HepG2 (cell line): ENCODE results near the gene XRCC5. TPM values are rescaled to one million over a fixed set of nuclear protein-coding genes. Genes with fewer than 3 reads are reported as not detected.
A peak's percentile ranks its signal among the peaks of the same experiment; 100 is the strongest.

Experiments used
- ATAC-seq: fragments of 200-7000 bp; cut with Tn5 transposase; 3 replicates; pipeline ENCODE4 v1.9.1; 2020; ENCODE audit warnings: mild to moderate bottlenecking, moderate library complexity
- BruUV-seq: library from RNA; stranded (reverse); fragments of 400-500 nt; replicated peaks from 2 replicates; lab custom pipeline; 2021; lab: Mats Ljungman, UMichigan
- CTCF ChIA-PET: fragments of 300-600 bp; formaldehyde crosslinking; extraction: SDS; loops from one replicate; lab custom pipeline; 2021; ENCODE audit warnings: low total read pairs, inconsistent platforms, low intra/inter-chr PET ratio; lab: Yijun Ruan, JAX
- POLR2A ChIA-PET: fragments of 350-600 bp; sonication (Branson Sonifier 250); formaldehyde crosslinking; loops from one replicate; lab custom pipeline; 2020; ENCODE audit warnings: antibody characterized with exemption, inconsistent platforms; lab: Yijun Ruan, JAX
- DNase-seq: peaks from one replicate; pipeline ENCODE4 v3.0.0-alpha.2; 2015; ENCODE audit warnings: low spot score
- FAIRE-seq: peaks from 3 replicates; lab custom pipeline; 2011; peaks lifted over from hg19 to GRCh38; lab: Jason Lieb, UNC
- H2AFZ ChIP-seq: one replicate; pipeline ENCODE4 v1.6.1; 2011; ENCODE audit warnings: low read length, inconsistent platforms
- H3K27ac ChIP-seq: fragments of 300-600 bp; 3 replicates; pipeline ENCODE4 v1.8.0; 2011; ENCODE audit warnings: mixed run types, mild to moderate bottlenecking, mixed read lengths, low read length, inconsistent platforms; ENCODE audit not compliant: insufficient read depth; ENCODE audit errors: extremely low read length
- H3K27me3 ChIP-seq, 2 experiments: fragments of 200-600 bp in 1 of 2; 2 replicates in 1 of 2; 3 replicates in 1 of 2; pipeline versions ENCODE4 v1.6.0 to v1.8.0; 2011; ENCODE audit warnings: low read length in 2 of 2, mild to moderate bottlenecking in 2 of 2, moderate library complexity in 2 of 2, inconsistent platforms in 1 of 2; ENCODE audit not compliant: insufficient read depth in 2 of 2, control insufficient read depth in 1 of 2
- H3K36me3 ChIP-seq, 2 experiments: fragments of 200-600 bp in 1 of 2; replicated peaks in 1 of 2; 2 replicates in 1 of 2; 3 replicates in 1 of 2; pipeline versions ENCODE4 v1.5.1 to v1.8.0; 2011; ENCODE audit warnings: low read length in 2 of 2, inconsistent platforms in 1 of 2; ENCODE audit not compliant: insufficient read depth in 2 of 2, control insufficient read depth in 1 of 2
- H3K4me1 ChIP-seq: 2 replicates; pipeline ENCODE4 v1.5.1; 2012; ENCODE audit warnings: low read length, inconsistent platforms; ENCODE audit not compliant: insufficient read depth
- H3K4me2 ChIP-seq: 2 replicates; pipeline ENCODE4 v1.6.0; 2011; ENCODE audit warnings: low read depth, low read length, inconsistent platforms
- H3K4me3 ChIP-seq, 3 experiments: fragments of 200-600 bp in 1 of 3; sonication (generic), shearing (Covaris generic) in 1 of 3; replicated peaks in 1 of 3; 2 replicates each; pipeline ENCODE4 v1.5.1; 2011 to 2016; ENCODE audit warnings: low read length in 3 of 3, inconsistent platforms in 2 of 3, low read depth in 2 of 3, mild to moderate bottlenecking in 2 of 3, control low read depth in 1 of 3, mixed read lengths in 1 of 3; ENCODE audit not compliant: insufficient read depth in 1 of 3
- H3K79me2 ChIP-seq: one replicate; pipeline ENCODE4 v1.6.1; 2011; ENCODE audit warnings: low read length, inconsistent platforms; ENCODE audit not compliant: insufficient read depth
- H3K9ac ChIP-seq: 2 replicates; pipeline ENCODE4 v1.6.0; 2011; ENCODE audit warnings: mild to moderate bottlenecking, low read depth, low read length, inconsistent platforms; ENCODE audit not compliant: insufficient read depth
- H3K9me3 ChIP-seq: 2 replicates; pipeline ENCODE4 v1.5.1; 2012; ENCODE audit warnings: mild to moderate bottlenecking, low read length
- H4K20me1 ChIP-seq: 2 replicates; pipeline ENCODE4 v1.6.0; 2011; ENCODE audit warnings: inconsistent platforms, mild to moderate bottlenecking, low read length, moderate library complexity; ENCODE audit not compliant: insufficient read depth
- HOXA3 ChIP-seq: sonication (generic); formaldehyde crosslinking; IDR thresholded peaks from 2 replicates; pipeline ENCODE4 v1.5.0; 2020; ENCODE audit warnings: missing genetic modification reagents
- NR0B2 ChIP-seq: sonication (generic); formaldehyde crosslinking; IDR thresholded peaks from 2 replicates; pipeline ENCODE4 v1.4.0; 2020; ENCODE audit warnings: mild to moderate bottlenecking, missing genetic modification reagents
- NR2F6 ChIP-seq, 2 experiments: IDR thresholded peaks; 2 replicates each; pipeline ENCODE4 v1.6.1; 2016; ENCODE audit warnings: antibody characterized with exemption in 1 of 2, mild to moderate bottlenecking in 1 of 2
- PHF5A ChIP-seq: IDR thresholded peaks from one replicate; pipeline ENCODE4 v1.6.1; 2018; ENCODE audit warnings: low read depth, missing genetic modification reagents; ENCODE audit not compliant: unreplicated experiment
- POLR2A ChIP-seq, 2 experiments: IDR thresholded peaks; 2 replicates each; pipeline ENCODE4 v1.6.1; 2011; ENCODE audit warnings: low read depth in 2 of 2, low read length in 2 of 2, mild to moderate bottlenecking in 1 of 2, moderate library complexity in 1 of 2; ENCODE audit not compliant: insufficient read depth in 1 of 2
- SALL2 ChIP-seq: sonication (generic); formaldehyde crosslinking; IDR thresholded peaks from 2 replicates; pipeline ENCODE4 v1.8.1; 2023; ENCODE audit warnings: mild to moderate bottlenecking, missing genetic modification reagents, inconsistent platforms
- ZNF550 ChIP-seq: sonication (generic); formaldehyde crosslinking; IDR thresholded peaks from 2 replicates; pipeline ENCODE4 v1.4.0; 2020; ENCODE audit warnings: mild to moderate bottlenecking, missing genetic modification reagents, borderline replicate concordance
- ZNF761 ChIP-seq: sonication (generic); formaldehyde crosslinking; conservative IDR thresholded peaks from 2 replicates; pipeline ENCODE4 v1.4.0; 2020; ENCODE audit warnings: mild to moderate bottlenecking, missing genetic modification reagents
- WGBS: methylation state at CpG from one replicate; pipeline ENCODE4 v1.1.6; 2017; ENCODE audit warnings: low lambda C conversion rate; 5-methylcytosine and 5-hydroxymethylcytosine counted together
- in situ Hi-C: cut with HindIII; loops from 2 replicates; pipeline ENCODE4 v1.10.0; 2017; ENCODE audit warnings: low pct_unique_long_range_greater_than_20kb; ENCODE audit not compliant: extremely low pct_ligation_motif_present
- intact Hi-C: fragments of 100-400 bp; cut with micrococcal nuclease; formaldehyde crosslinking; loops from one replicate; pipeline ENCODE4 v1.10.0; 2022; ENCODE audit not compliant: unreplicated experiment
- polyA plus RNA-seq, 8 experiments: library from polyadenylated mRNA; depleted of rRNA in 3 of 8; stranded (reverse) in 7 of 8; unstranded in 1 of 8; fragments of >200 nt; fragmentation: Illumina TruSeq in 4 of 8; extraction: Trizol in 4 of 8; gene quantifications; 2 replicates each; pipeline versions ENCODE4 v1.2.1 to v1.2.3, GENCODE V29; 2011 to 2016; ENCODE audit warnings: low read depth in 4 of 8, missing spikeins in 1 of 8, mixed read lengths in 1 of 8; ENCODE audit not compliant: insufficient read depth in 1 of 8
- total RNA-seq, 5 experiments: library from RNA; depleted of rRNA; stranded (reverse); fragments of >200 nt; fragmentation: Illumina TruSeq; extraction: Trizol; gene quantifications; 2 replicates each; pipeline ENCODE4 v1.2.3, GENCODE V29; 2016; ENCODE audit warnings: low read depth in 1 of 5
- TF ChIP-seq, protein P1 (sequence below): sonication (generic); formaldehyde crosslinking; IDR thresholded peaks from 2 replicates; pipeline ENCODE4; 2020; ENCODE audit warnings: missing genetic modification reagents, mild to moderate bottlenecking, borderline replicate concordance
- TF ChIP-seq, protein P2 (sequence below): sonication (generic); formaldehyde crosslinking; IDR thresholded peaks from 2 replicates; pipeline ENCODE4 v1.4.0; 2020; ENCODE audit warnings: missing genetic modification reagents
- TF ChIP-seq, protein P3 (sequence below): sonication (generic); formaldehyde crosslinking; IDR thresholded peaks from 2 replicates; pipeline ENCODE4 v1.9.0; 2021; ENCODE audit warnings: missing genetic modification reagents, borderline replicate concordance

The XRCC5 gene
- total and polyA plus RNA-seq, 2 of the 13 experiments (the other 11 are each of a cell fraction or from before 2014, with no cell fraction given): 264 to 454 TPM

DNA sequence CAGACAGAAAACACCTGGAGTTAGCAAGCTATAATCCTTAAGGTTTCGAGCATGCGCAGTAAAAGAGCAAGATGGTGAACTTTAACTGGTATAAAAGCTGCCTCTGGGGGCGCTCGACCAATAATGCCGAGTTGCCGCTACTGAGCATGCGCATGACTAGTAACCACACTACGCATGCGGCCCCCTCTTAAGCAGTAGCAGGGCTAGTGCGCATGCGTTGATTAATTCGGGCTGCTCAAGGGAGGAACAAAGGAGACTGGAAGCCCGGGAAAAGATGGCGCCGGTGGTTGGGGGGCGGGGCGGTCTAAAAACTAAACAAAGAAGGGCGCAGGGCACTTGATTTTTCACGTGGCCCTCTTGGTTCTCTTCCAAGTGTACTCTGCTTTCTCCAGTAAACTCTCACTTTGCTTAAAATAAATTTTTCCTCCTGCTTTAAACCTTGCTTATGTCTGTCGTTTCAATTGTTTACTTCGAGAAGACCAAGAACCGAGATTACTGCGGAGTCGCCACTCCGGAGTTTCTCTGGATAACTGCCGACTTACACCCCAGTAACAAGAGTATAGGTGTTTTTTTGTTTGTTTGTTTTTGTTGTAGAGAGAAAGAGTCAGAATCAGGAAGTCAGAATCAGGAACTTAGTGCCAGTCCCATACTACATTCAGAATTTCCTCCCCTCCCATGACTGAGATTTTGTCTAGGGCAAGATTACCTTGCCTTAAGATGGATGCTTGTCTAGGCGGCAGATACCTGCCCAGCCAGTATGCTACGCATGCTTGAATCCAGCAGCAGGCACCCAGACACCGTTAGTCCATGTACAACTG is 5.8 kb downstream of the XRCC5 start:
- peak overlapping the region; percentile 93 for H2AFZ ChIP-seq
- DNase-seq (peak; percentile 100), ATAC-seq (peak; percentile 90), FAIRE-seq (peak; percentile 76)
- H3K4me1 ChIP-seq: peaks cover 68% of the 10 kb centered on the region
- peak overlapping the region; percentile 55 to 79 (median 69) for H3K4me3 ChIP-seq
- H3K4me2 ChIP-seq: peak overlapping the region; percentile 99
- H3K27ac ChIP-seq: peak overlapping the region; percentile 92
- peaks cover 68% of the 10 kb centered on the region for H3K79me2 ChIP-seq
- ChIA-PET POLR2A (interaction anchor here (0.7 to 1.8 kb wide), 8 partner anchors 10 to 384 kb away, joined by 3 to 33 read pairs (median 4); partner anchors contain the start of genes PECR, RPL37A and TMEM169), CTCF (interaction anchor here (1.1 kb wide), 1 partner anchor 33 kb away, joined by 3 read pairs; the partner anchor contains the start of genes PECR and TMEM169)
- 18% methylated on average over 29 of the region's 29 CpGs for WGBS
- H3K27me3 ChIP-seq: no peaks in the 10 kb centered on the region; a peak in 1 of 5 replicates
- intact Hi-C loops (loop anchor here (5.0 kb wide), 2 partner anchors 287 to 387 kb away; no protein-coding TSS in a partner anchor), in situ Hi-C loops (no loop called here)
- no peaks in the 10 kb centered on the region for H3K9me3 ChIP-seq
- no peaks in the 10 kb centered on the region for H4K20me1 ChIP-seq
- no TSS peak for BruUV-seq
- H3K36me3 ChIP-seq: peaks cover 15 to 78% of the 10 kb centered on the region in 2 experiments
- peak overlapping the region; percentile 95 for H3K9ac ChIP-seq
- TF ChIP-seq SALL2 (CRISPR knock-in tag) (peak; percentile 67; the same call in 1 of the 2 replicates), POLR2A (IDR thresholded peaks at IDR 0.05; ENCODE audit: insufficient read depth in 1 of 2, low read depth in 2 of 2, low read length in 2 of 2) (peak; percentile 57 to 58), ZNF761 (CRISPR knock-in tag) (0 out of 2 replicates have a peak, but pooled peaks have one; percentile 61), NR2F6 (IDR thresholded peaks at IDR 0.05) (peak; percentile 34; the same call in 1 of the 2 replicates), NR2F6 (CRISPR knock-in tag; IDR thresholded peaks at IDR 0.05) (no peak), HOXA3 (CRISPR knock-in tag) (peak; percentile 73; the same call in 1 of the 2 replicates), NR0B2 (CRISPR knock-in tag) (no peak), ZNF550 (CRISPR knock-in tag) (no peak), PHF5A (CRISPR knock-in tag) (peak; percentile 38)
- TF ChIP-seq, protein P1, sequence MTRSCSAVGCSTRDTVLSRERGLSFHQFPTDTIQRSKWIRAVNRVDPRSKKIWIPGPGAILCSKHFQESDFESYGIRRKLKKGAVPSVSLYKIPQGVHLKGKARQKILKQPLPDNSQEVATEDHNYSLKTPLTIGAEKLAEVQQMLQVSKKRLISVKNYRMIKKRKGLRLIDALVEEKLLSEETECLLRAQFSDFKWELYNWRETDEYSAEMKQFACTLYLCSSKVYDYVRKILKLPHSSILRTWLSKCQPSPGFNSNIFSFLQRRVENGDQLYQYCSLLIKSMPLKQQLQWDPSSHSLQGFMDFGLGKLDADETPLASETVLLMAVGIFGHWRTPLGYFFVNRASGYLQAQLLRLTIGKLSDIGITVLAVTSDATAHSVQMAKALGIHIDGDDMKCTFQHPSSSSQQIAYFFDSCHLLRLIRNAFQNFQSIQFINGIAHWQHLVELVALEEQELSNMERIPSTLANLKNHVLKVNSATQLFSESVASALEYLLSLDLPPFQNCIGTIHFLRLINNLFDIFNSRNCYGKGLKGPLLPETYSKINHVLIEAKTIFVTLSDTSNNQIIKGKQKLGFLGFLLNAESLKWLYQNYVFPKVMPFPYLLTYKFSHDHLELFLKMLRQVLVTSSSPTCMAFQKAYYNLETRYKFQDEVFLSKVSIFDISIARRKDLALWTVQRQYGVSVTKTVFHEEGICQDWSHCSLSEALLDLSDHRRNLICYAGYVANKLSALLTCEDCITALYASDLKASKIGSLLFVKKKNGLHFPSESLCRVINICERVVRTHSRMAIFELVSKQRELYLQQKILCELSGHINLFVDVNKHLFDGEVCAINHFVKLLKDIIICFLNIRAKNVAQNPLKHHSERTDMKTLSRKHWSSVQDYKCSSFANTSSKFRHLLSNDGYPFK (CRISPR knock-in tag): peak; percentile 64; the same call in 1 of the 2 replicates
- TF ChIP-seq, protein P2, sequence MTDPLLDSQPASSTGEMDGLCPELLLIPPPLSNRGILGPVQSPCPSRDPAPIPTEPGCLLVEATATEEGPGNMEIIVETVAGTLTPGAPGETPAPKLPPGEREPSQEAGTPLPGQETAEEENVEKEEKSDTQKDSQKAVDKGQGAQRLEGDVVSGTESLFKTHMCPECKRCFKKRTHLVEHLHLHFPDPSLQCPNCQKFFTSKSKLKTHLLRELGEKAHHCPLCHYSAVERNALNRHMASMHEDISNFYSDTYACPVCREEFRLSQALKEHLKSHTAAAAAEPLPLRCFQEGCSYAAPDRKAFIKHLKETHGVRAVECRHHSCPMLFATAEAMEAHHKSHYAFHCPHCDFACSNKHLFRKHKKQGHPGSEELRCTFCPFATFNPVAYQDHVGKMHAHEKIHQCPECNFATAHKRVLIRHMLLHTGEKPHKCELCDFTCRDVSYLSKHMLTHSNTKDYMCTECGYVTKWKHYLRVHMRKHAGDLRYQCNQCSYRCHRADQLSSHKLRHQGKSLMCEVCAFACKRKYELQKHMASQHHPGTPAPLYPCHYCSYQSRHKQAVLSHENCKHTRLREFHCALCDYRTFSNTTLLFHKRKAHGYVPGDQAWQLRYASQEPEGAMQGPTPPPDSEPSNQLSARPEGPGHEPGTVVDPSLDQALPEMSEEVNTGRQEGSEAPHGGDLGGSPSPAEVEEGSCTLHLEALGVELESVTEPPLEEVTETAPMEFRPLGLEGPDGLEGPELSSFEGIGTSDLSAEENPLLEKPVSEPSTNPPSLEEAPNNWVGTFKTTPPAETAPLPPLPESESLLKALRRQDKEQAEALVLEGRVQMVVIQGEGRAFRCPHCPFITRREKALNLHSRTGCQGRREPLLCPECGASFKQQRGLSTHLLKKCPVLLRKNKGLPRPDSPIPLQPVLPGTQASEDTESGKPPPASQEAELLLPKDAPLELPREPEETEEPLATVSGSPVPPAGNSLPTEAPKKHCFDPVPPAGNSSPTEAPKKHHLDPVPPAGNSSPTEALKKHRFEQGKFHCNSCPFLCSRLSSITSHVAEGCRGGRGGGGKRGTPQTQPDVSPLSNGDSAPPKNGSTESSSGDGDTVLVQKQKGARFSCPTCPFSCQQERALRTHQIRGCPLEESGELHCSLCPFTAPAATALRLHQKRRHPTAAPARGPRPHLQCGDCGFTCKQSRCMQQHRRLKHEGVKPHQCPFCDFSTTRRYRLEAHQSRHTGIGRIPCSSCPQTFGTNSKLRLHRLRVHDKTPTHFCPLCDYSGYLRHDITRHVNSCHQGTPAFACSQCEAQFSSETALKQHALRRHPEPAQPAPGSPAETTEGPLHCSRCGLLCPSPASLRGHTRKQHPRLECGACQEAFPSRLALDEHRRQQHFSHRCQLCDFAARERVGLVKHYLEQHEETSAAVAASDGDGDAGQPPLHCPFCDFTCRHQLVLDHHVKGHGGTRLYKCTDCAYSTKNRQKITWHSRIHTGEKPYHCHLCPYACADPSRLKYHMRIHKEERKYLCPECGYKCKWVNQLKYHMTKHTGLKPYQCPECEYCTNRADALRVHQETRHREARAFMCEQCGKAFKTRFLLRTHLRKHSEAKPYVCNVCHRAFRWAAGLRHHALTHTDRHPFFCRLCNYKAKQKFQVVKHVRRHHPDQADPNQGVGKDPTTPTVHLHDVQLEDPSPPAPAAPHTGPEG (CRISPR knock-in tag): 0 out of 2 replicates have a peak, but pooled peaks have one; percentile 46
- TF ChIP-seq, protein P3, sequence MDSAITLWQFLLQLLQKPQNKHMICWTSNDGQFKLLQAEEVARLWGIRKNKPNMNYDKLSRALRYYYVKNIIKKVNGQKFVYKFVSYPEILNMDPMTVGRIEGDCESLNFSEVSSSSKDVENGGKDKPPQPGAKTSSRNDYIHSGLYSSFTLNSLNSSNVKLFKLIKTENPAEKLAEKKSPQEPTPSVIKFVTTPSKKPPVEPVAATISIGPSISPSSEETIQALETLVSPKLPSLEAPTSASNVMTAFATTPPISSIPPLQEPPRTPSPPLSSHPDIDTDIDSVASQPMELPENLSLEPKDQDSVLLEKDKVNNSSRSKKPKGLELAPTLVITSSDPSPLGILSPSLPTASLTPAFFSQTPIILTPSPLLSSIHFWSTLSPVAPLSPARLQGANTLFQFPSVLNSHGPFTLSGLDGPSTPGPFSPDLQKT: no peak
